Astrocyte (in vitro differentiated cells and primary cell): ENCODE measurements around the gene HAT1. TPM values are rescaled to one million over a fixed set of nuclear protein-coding genes. Genes with fewer than 3 reads are reported as not detected.

Source experiments
- DNase-seq: peaks from one replicate; pipeline ENCODE4 v3.0.0-alpha.2; 2010; ENCODE audit warnings: low read depth
- FAIRE-seq: peaks from 2 replicates; lab custom pipeline; 2011; peaks lifted over from hg19 to GRCh38; lab: Jason Lieb, UNC
- H2AFZ ChIP-seq: 2 replicates; pipeline ENCODE4 v1.6.0; 2012; ENCODE audit warnings: low read depth, low read length, inconsistent platforms
- H3K27ac ChIP-seq: 2 replicates; pipeline ENCODE4 v1.5.1; 2011; ENCODE audit warnings: low read depth, low read length, inconsistent platforms
- H3K27me3 ChIP-seq: 2 replicates; pipeline ENCODE4 v1.6.0; 2011; ENCODE audit warnings: low read length, inconsistent platforms; ENCODE audit not compliant: insufficient read depth
- H3K36me3 ChIP-seq: 2 replicates; pipeline ENCODE4 v1.5.1; 2011; ENCODE audit warnings: low read length, inconsistent platforms; ENCODE audit not compliant: insufficient read depth
- H3K4me1 ChIP-seq: 2 replicates; pipeline ENCODE4 v1.5.1; 2011; ENCODE audit warnings: low read length, inconsistent platforms; ENCODE audit not compliant: insufficient read depth
- H3K4me2 ChIP-seq: 2 replicates; pipeline ENCODE4 v1.6.0; 2012; ENCODE audit warnings: low read length, inconsistent platforms
- H3K4me3 ChIP-seq: 2 replicates; pipeline ENCODE4 v1.5.1; 2011; ENCODE audit warnings: low read depth, mild to moderate bottlenecking, low read length, inconsistent platforms; ENCODE audit not compliant: insufficient read depth
- H3K79me2 ChIP-seq: 2 replicates; pipeline ENCODE4 v1.6.0; 2012; ENCODE audit warnings: mild to moderate bottlenecking, low read length, inconsistent platforms; ENCODE audit not compliant: insufficient read depth
- H3K9ac ChIP-seq: 2 replicates; pipeline ENCODE4 v1.6.0; 2012; ENCODE audit warnings: mild to moderate bottlenecking, low read length, inconsistent platforms
- H3K9me3 ChIP-seq: 2 replicates; pipeline ENCODE4 v1.5.1; 2012; ENCODE audit warnings: low read depth, mild to moderate bottlenecking, low read length, inconsistent platforms; ENCODE audit not compliant: insufficient read depth
- H4K20me1 ChIP-seq: 2 replicates; pipeline ENCODE4 v1.6.0; 2012; ENCODE audit warnings: low read length, inconsistent platforms; ENCODE audit not compliant: insufficient read depth
- H3K27ac Mint-ChIP-seq: one replicate; pipeline ENCODE4 v1.8.0; 2021; ENCODE audit warnings: mild to moderate bottlenecking, mixed read lengths; ENCODE audit not compliant: unreplicated experiment
- H3K27me3 Mint-ChIP-seq: one replicate; pipeline ENCODE4 v1.8.0; 2021; ENCODE audit warnings: low read depth, mixed read lengths; ENCODE audit not compliant: unreplicated experiment
- H3K36me3 Mint-ChIP-seq: one replicate; pipeline ENCODE4 v1.8.0; 2021; ENCODE audit warnings: low read depth, mixed read lengths; ENCODE audit not compliant: unreplicated experiment
- H3K4me1 Mint-ChIP-seq: one replicate; pipeline ENCODE4 v1.8.0; 2021; ENCODE audit warnings: low read depth, mixed read lengths; ENCODE audit not compliant: unreplicated experiment
- H3K4me3 Mint-ChIP-seq: one replicate; pipeline ENCODE4 v1.8.0; 2021; ENCODE audit warnings: mild to moderate bottlenecking, moderate library complexity, mixed read lengths; ENCODE audit not compliant: unreplicated experiment
- H3K9me3 Mint-ChIP-seq: one replicate; pipeline ENCODE4 v1.8.0; 2021; ENCODE audit warnings: mild to moderate bottlenecking, mixed read lengths; ENCODE audit not compliant: unreplicated experiment
- CTCF ChIP-seq: IDR thresholded peaks from 2 replicates; pipeline ENCODE4 v1.5.1; 2011; ENCODE audit warnings: low read depth, mild to moderate bottlenecking, inconsistent platforms, low read length, moderate library complexity; ENCODE audit not compliant: insufficient read depth
- EZH2 ChIP-seq: IDR thresholded peaks from 2 replicates; pipeline ENCODE4 v1.6.1; 2012; ENCODE audit warnings: mild to moderate bottlenecking, low read length, inconsistent platforms; ENCODE audit not compliant: insufficient read depth
- total RNA-seq: library from RNA; stranded (reverse); gene quantifications from 2 replicates; pipeline ENCODE4 v1.2.1, GENCODE V29; 2021

Gene HAT1
- total RNA-seq, 1 donor from 2014 or later: 29.1 TPM

GRCh38 chr2:171893196-171893823 is 29.0 kb upstream of the HAT1 start:
- H3K27ac Mint-ChIP-seq: peak overlapping the region; percentile 92
- no peaks in the 10 kb centered on the region for H3K27me3 Mint-ChIP-seq

GRCh38 chr2:171893824-171894611 is 28.2 kb upstream of the HAT1 start, which contains the start of gene SLC25A12:
Gene SLC25A12 (minus strand): TSS chr2:171894244. CDS start chr2:171894214, 30 bp downstream.
- H2AFZ ChIP-seq: peak within 1 kb of the TSS; percentile 98
- no peak for TF ChIP-seq CTCF
- no peak for TF ChIP-seq EZH2
- H3K27me3 Mint-ChIP-seq: no peaks in the 10 kb centered on the region
- peak within 1 kb of the TSS; percentile 100 for H3K4me2 ChIP-seq
- H3K36me3 ChIP-seq: no peaks in the 10 kb centered on the region
- H3K27ac ChIP-seq: peak within 1 kb of the TSS; percentile 73
- H3K4me3 ChIP-seq: peak within 1 kb of the TSS; percentile 97
- no peak for FAIRE-seq
- H3K27ac Mint-ChIP-seq: peak within 1 kb of the TSS; percentile 92
- H4K20me1 ChIP-seq: no peaks in the 10 kb centered on the region
- H3K4me3 Mint-ChIP-seq: peak within 1 kb of the TSS; percentile 98
- peaks cover 4% of the 10 kb centered on the region for H3K36me3 Mint-ChIP-seq
- peaks cover 1% of the 10 kb centered on the region for H3K9me3 Mint-ChIP-seq
- peaks cover 5% of the 10 kb centered on the region for H3K4me1 ChIP-seq
- H3K4me1 Mint-ChIP-seq: peaks cover 5% of the 10 kb centered on the region
- H3K79me2 ChIP-seq: peaks cover 9% of the 10 kb centered on the region
- DNase-seq: peak; percentile 64
- peak within 1 kb of the TSS; percentile 90 for H3K9ac ChIP-seq
- H3K9me3 ChIP-seq: no peaks in the 10 kb centered on the region
- H3K27me3 ChIP-seq: no peaks in the 10 kb centered on the region

More at GRCh38 chr2:171893196-171893823, 29.0 kb upstream of the HAT1 start:
- TF ChIP-seq EZH2 (no peak), CTCF (no peak)
- Mint-ChIP-seq H3K36me3 (peaks cover 4% of the 10 kb centered on the region), H3K9me3 (peaks cover 1% of the 10 kb centered on the region), H3K4me1 (peaks cover 5% of the 10 kb centered on the region), H3K4me3 (peak overlapping the region; percentile 98)
- H3K27me3 ChIP-seq: no peaks in the 10 kb centered on the region
- H3K9me3 ChIP-seq: no peaks in the 10 kb centered on the region
- H3K79me2 ChIP-seq: peaks cover 9% of the 10 kb centered on the region
- H3K36me3 ChIP-seq: no peaks in the 10 kb centered on the region
- peak overlapping the region; percentile 98 for H2AFZ ChIP-seq
- DNase-seq (no peak), FAIRE-seq (no peak)
- peaks cover 5% of the 10 kb centered on the region for H3K4me1 ChIP-seq
- peak overlapping the region; percentile 90 for H3K9ac ChIP-seq
- peak overlapping the region; percentile 97 for H3K4me3 ChIP-seq
- H3K27ac ChIP-seq: no peak overlapping the region
- no peaks in the 10 kb centered on the region for H4K20me1 ChIP-seq
- H3K4me2 ChIP-seq: peak overlapping the region; percentile 100
